Endothelial cell of umbilical vein (primary cell): ENCODE results near the gene TRMT112. TPM values are rescaled to one million over a fixed set of nuclear protein-coding genes. Genes with fewer than 3 reads are reported as not detected.

Experiments used
- BruUV-seq: library from RNA; stranded (reverse); fragments of 400-500 nt; replicated peaks from 2 replicates; lab custom pipeline; 2021; lab: Mats Ljungman, UMichigan
- CTCF ChIA-PET: fragments of 300-600, 350-600 bp; sonication (Branson Sonifier 250); formaldehyde crosslinking; loops from one replicate; lab custom pipeline; 2021; ENCODE audit warnings: antibody characterized with exemption, inconsistent platforms; lab: Charles Lee
- POLR2A ChIA-PET: fragments of 300-600, 350-600 bp; sonication (Branson Sonifier 250); formaldehyde crosslinking; loops from one replicate; lab custom pipeline; 2021; ENCODE audit warnings: antibody characterized with exemption, inconsistent platforms; lab: Charles Lee
- DNase-seq: peaks from one replicate; pipeline ENCODE4 v3.0.0-alpha.2; 2011; ENCODE audit warnings: low read depth, low spot score
- FAIRE-seq: peaks from 2 replicates; lab custom pipeline; 2011; peaks lifted over from hg19 to GRCh38; lab: Jason Lieb, UNC
- H2AFZ ChIP-seq: 2 replicates; pipeline ENCODE4 v1.6.0; 2012; ENCODE audit warnings: low read depth, low read length, control low read depth, inconsistent platforms
- H3K27ac ChIP-seq: 2 replicates; pipeline ENCODE4 v1.5.1; 2011; ENCODE audit warnings: low read depth, mild to moderate bottlenecking, control low read depth, low read length, moderate library complexity; ENCODE audit not compliant: insufficient read depth
- H3K27me3 ChIP-seq, 2 experiments: 2 replicates each; pipeline versions ENCODE4 v1.6.0 to v1.6.1; 2011; ENCODE audit warnings: low read length in 2 of 2, mixed read lengths in 1 of 2; ENCODE audit not compliant: control insufficient read depth in 2 of 2, insufficient read depth in 2 of 2
- H3K36me3 ChIP-seq, 2 experiments: 2 replicates in 1 of 2; 3 replicates in 1 of 2; pipeline ENCODE4 v1.5.1; 2011; ENCODE audit warnings: low read length in 2 of 2, mild to moderate bottlenecking in 1 of 2, moderate library complexity in 1 of 2; ENCODE audit not compliant: control insufficient read depth in 2 of 2, insufficient read depth in 2 of 2; ENCODE audit errors: extremely low read depth in 1 of 2
- H3K4me1 ChIP-seq: 3 replicates; pipeline ENCODE4 v1.5.1; 2011; ENCODE audit warnings: mild to moderate bottlenecking, low read length; ENCODE audit not compliant: control insufficient read depth, insufficient read depth; ENCODE audit errors: extremely low read depth
- H3K4me2 ChIP-seq: 2 replicates; pipeline ENCODE4 v1.6.1; 2011; ENCODE audit warnings: low read length, control low read depth, mixed read lengths; ENCODE audit not compliant: insufficient read depth
- H3K4me3 ChIP-seq, 3 experiments: fragments of 200-600 bp in 1 of 3; sonication (generic), shearing (Covaris generic) in 1 of 3; replicated peaks in 1 of 3; 2 replicates each; pipeline ENCODE4 v1.5.1; 2011 to 2016; ENCODE audit warnings: control low read depth in 3 of 3, low read length in 3 of 3, mild to moderate bottlenecking in 2 of 3, inconsistent platforms in 1 of 3, low read depth in 1 of 3, moderate library complexity in 1 of 3; ENCODE audit not compliant: insufficient read depth in 1 of 3
- H3K79me2 ChIP-seq: 2 replicates; pipeline ENCODE4 v1.6.0; 2012; ENCODE audit warnings: low read length, inconsistent platforms; ENCODE audit not compliant: control insufficient read depth, insufficient read depth
- H3K9ac ChIP-seq: replicated peaks from 2 replicates; pipeline ENCODE3; 2011; ENCODE audit warnings: low read length, control low read depth; ENCODE audit not compliant: insufficient read depth; ENCODE audit errors: extremely low read depth
- H3K9me1 ChIP-seq: replicated peaks from 3 replicates; pipeline ENCODE4 v1.6.0; 2011; ENCODE audit warnings: mild to moderate bottlenecking, low read length; ENCODE audit not compliant: control insufficient read depth, insufficient read depth; ENCODE audit errors: extremely low read depth
- H3K9me3 ChIP-seq: replicated peaks from 2 replicates; pipeline ENCODE4 v1.5.1; 2012; ENCODE audit warnings: low read length, inconsistent platforms; ENCODE audit not compliant: control insufficient read depth, insufficient read depth
- H4K20me1 ChIP-seq: replicated peaks from 2 replicates; pipeline ENCODE3; 2011; ENCODE audit warnings: mild to moderate bottlenecking, low read length; ENCODE audit not compliant: control insufficient read depth, insufficient read depth; ENCODE audit errors: extremely low read depth
- EZH2 ChIP-seq: IDR thresholded peaks from 2 replicates; pipeline ENCODE4 v1.6.1; 2012; ENCODE audit warnings: borderline replicate concordance, low read depth, mild to moderate bottlenecking, moderate library complexity, low read length, inconsistent platforms; ENCODE audit not compliant: severe bottlenecking
- FOS ChIP-seq: IDR thresholded peaks from 2 replicates; pipeline ENCODE4 v1.6.1; 2011; ENCODE audit warnings: mild to moderate bottlenecking, low read length, moderate library complexity, borderline replicate concordance; ENCODE audit not compliant: insufficient read depth
- GATA2 ChIP-seq: IDR thresholded peaks from 2 replicates; pipeline ENCODE4 v1.7.0; 2011; ENCODE audit warnings: low read depth, mild to moderate bottlenecking, moderate library complexity, mixed read lengths, low read length; ENCODE audit not compliant: insufficient read length, insufficient read depth
- JUN ChIP-seq: IDR thresholded peaks from 2 replicates; pipeline ENCODE4 v1.6.1; 2011; ENCODE audit warnings: borderline replicate concordance, low read depth; ENCODE audit not compliant: insufficient read length, insufficient read depth
- MYC ChIP-seq: IDR thresholded peaks from one replicate; pipeline ENCODE4 v1.6.1; 2011; ENCODE audit warnings: mild to moderate bottlenecking, low read depth, low read length
- POLR2A ChIP-seq: IDR thresholded peaks from 2 replicates; pipeline ENCODE4 v1.6.1; 2012; ENCODE audit warnings: low read depth, mild to moderate bottlenecking, control low read depth, low read length
- POLR2AphosphoS5 ChIP-seq: IDR thresholded peaks from 2 replicates; pipeline ENCODE4 v1.6.1; 2012; ENCODE audit warnings: low read depth, mild to moderate bottlenecking, control low read depth, low read length, moderate library complexity; ENCODE audit not compliant: insufficient read depth
- dilution Hi-C: fragments of 300-500 bp; cut with MboI; formaldehyde crosslinking; loops from one replicate; pipeline ENCODE4 v1.15.0; 2019; ENCODE audit warnings: low sequenced_read_pairs; ENCODE audit not compliant: extremely low pct_ligation_motif_present
- intact Hi-C: fragments of 100-400 bp; cut with micrococcal nuclease; formaldehyde crosslinking; loops from one replicate; pipeline ENCODE4 v1.10.0; 2022
- polyA plus RNA-seq, 4 experiments: library from polyadenylated mRNA; depleted of rRNA in 3 of 4; stranded (reverse) in 3 of 4; unstranded in 1 of 4; fragments of >200 nt; gene quantifications; 2 replicates each; pipeline versions ENCODE4 v1.2.1 to v1.2.3, GENCODE V29; 2011 to 2012; ENCODE audit warnings: missing spikeins in 1 of 4
- total RNA-seq: library from RNA; stranded (reverse); gene quantifications from 2 replicates; pipeline ENCODE4 v1.2.3, GENCODE V29; 2021
- TF ChIP-seq, protein P1 (sequence below), 2 donors: IDR thresholded peaks; 1 replicate in 1 of 2; 2 replicates in 1 of 2; pipeline ENCODE4 v1.5.1; 2011; ENCODE audit warnings: low read length in 2 of 2, mild to moderate bottlenecking in 2 of 2, moderate library complexity in 2 of 2, control low read depth in 1 of 2, inconsistent platforms in 1 of 2, low read depth in 1 of 2; ENCODE audit not compliant: insufficient read depth in 1 of 2; ENCODE audit errors: extremely low read depth in 1 of 2
- TF ChIP-seq, protein P2 (sequence below): IDR thresholded peaks from 2 replicates; pipeline ENCODE4 v1.6.1; 2011; ENCODE audit not compliant: insufficient read depth, insufficient read length

Gene TRMT112
- total and polyA plus RNA-seq, 2 donors (not counting 3 experiments of a cell fraction or from before 2014, with no cell fraction given): 195 to 575 TPM

DNA sequence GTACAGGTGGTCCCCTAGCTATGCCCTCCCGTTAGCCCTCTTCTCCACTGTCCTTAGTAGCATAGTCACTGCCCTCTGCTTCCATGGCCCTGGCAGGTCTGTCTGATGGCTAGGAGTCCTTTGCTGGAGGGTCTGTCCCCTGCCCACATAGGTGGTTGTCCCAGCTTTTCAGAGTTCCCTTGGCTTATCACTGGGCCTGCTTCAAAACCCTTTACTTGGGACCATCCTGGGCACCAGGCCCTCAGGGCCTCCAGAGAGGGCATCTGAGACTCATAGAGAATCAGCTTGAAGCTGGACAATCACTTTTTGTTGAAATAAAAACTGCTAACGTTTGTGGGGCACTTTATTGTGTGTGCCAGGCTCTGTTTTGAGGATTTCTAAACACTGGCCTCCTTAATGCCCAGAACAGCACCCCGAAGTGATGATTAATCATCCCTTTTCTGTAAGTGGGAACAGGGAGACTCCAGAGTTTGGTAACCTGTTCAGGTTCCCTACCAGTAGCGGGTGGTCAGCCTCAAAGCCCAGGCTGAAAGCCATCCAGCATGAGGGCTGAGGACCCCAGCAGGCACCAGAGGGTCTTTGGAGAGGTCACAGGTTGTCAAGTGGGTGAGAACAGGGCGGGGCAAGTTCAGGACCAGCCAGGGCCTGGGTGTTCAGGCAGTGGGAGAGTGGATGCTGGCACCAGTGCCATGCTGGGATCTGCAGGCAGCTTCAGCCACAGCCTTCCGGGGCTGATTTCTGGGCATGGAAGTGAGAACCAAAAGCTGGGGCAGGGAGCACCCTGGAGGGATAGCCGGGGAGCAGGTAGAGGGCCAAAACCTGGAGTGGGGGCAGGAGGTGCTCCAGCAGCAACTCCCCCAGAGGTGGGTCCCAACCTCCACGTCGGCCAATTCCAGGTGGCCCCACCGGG is 26.8 kb downstream of the TRMT112 start:
- Histone ChIP-seq H3K4me1 (peaks cover 5% of the 10 kb centered on the region), H3K9ac (no peak overlapping the region), H2AFZ (no peak overlapping the region), H4K20me1 (no peaks in the 10 kb centered on the region), H3K4me3 (no peak overlapping the region), H3K27ac (no peak overlapping the region), H3K4me2 (no peak overlapping the region), H3K9me1 (no peaks in the 10 kb centered on the region), H3K36me3 (no peaks in the 10 kb centered on the region), H3K27me3 (peaks cover 36 to 48% of the 10 kb centered on the region in 2 experiments), H3K9me3 (no peaks in the 10 kb centered on the region), H3K79me2 (no peaks in the 10 kb centered on the region)
- dilution Hi-C loops: no loop called here
- ChIA-PET CTCF (interaction anchor here (1.1 to 4.5 kb wide), 3 partner anchors 11 to 86 kb away, joined by 4 to 23 read pairs (median 17); partner anchors contain the start of gene ESRRA), POLR2A (no interaction called here)
- no peak for TF ChIP-seq POLR2AphosphoS5
- TF ChIP-seq, protein P1, sequence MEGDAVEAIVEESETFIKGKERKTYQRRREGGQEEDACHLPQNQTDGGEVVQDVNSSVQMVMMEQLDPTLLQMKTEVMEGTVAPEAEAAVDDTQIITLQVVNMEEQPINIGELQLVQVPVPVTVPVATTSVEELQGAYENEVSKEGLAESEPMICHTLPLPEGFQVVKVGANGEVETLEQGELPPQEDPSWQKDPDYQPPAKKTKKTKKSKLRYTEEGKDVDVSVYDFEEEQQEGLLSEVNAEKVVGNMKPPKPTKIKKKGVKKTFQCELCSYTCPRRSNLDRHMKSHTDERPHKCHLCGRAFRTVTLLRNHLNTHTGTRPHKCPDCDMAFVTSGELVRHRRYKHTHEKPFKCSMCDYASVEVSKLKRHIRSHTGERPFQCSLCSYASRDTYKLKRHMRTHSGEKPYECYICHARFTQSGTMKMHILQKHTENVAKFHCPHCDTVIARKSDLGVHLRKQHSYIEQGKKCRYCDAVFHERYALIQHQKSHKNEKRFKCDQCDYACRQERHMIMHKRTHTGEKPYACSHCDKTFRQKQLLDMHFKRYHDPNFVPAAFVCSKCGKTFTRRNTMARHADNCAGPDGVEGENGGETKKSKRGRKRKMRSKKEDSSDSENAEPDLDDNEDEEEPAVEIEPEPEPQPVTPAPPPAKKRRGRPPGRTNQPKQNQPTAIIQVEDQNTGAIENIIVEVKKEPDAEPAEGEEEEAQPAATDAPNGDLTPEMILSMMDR (IDR thresholded peaks at IDR 0.05; ENCODE audit: extremely low read depth in 1 of 2, insufficient read depth in 1 of 2, low read depth in 1 of 2, low read length in 2 of 2): no peak
- no peak for TF ChIP-seq EZH2
- no peak for TF ChIP-seq FOS
- no peak for TF ChIP-seq MYC
- no peak for TF ChIP-seq POLR2A
- TF ChIP-seq, protein P2, sequence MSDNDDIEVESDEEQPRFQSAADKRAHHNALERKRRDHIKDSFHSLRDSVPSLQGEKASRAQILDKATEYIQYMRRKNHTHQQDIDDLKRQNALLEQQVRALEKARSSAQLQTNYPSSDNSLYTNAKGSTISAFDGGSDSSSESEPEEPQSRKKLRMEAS: no peak
- no peak for TF ChIP-seq JUN
- TF ChIP-seq GATA2: no peak
- no TSS peak for BruUV-seq
- FAIRE-seq: no peak
- no peak for DNase-seq
- intact Hi-C loops: no loop called here
